ENCODE measurements around the gene BMAL1.

BMAL1 gene

DNA sequence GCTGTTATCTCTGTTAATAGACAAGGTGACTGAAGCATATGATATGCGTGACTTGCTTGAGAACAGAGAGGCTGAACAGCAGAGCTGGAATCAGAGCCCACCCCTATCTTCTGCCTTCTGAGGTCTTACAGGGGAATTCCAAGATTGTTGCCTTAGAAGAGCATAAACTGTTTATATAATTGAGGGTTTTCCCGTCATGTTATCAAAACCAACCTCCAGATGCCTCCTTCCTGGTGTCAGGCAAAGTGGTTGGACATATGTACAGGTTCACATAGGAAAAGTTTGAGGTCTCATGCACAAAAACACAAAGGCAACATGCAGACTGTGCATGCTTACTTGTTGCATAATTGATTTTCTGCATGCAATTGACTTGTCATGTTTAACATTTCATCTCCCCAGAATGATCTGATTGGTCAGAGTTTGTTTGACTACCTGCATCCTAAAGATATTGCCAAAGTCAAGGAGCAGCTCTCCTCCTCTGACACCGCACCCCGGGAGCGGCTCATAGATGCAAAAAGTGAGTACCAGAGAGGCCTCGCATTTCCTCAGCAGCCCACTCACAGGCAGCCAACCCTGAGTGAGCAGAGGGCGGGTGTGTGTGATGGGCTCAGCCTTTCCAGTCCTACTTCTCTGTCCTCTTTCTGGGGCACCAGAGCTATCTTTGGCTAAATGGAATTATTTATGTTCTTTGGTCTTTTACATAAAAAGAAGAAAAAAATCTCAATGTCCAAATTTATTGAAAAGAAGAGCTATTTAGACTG, 88.9 kb downstream of the BMAL1 start:
- TF ChIP-seq, protein P1, sequence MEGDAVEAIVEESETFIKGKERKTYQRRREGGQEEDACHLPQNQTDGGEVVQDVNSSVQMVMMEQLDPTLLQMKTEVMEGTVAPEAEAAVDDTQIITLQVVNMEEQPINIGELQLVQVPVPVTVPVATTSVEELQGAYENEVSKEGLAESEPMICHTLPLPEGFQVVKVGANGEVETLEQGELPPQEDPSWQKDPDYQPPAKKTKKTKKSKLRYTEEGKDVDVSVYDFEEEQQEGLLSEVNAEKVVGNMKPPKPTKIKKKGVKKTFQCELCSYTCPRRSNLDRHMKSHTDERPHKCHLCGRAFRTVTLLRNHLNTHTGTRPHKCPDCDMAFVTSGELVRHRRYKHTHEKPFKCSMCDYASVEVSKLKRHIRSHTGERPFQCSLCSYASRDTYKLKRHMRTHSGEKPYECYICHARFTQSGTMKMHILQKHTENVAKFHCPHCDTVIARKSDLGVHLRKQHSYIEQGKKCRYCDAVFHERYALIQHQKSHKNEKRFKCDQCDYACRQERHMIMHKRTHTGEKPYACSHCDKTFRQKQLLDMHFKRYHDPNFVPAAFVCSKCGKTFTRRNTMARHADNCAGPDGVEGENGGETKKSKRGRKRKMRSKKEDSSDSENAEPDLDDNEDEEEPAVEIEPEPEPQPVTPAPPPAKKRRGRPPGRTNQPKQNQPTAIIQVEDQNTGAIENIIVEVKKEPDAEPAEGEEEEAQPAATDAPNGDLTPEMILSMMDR (IDR thresholded peaks at IDR 0.05), result no peak
- no peak for DNase-seq
- H3K9me3 Mint-ChIP-seq, result no peaks in the 10 kb centered on the region
- H3K36me3 Mint-ChIP-seq (ENCODE audit: low read depth), result no peaks in the 10 kb centered on the region
- H3K27me3 Mint-ChIP-seq (ENCODE audit: low read depth, poor library complexity), result peaks cover 3% of the 10 kb centered on the region
- no peaks in the 10 kb centered on the region for H3K4me1 Mint-ChIP-seq
- no peak overlapping the region for H3K27ac Mint-ChIP-seq
- no peak overlapping the region for H3K4me3 Mint-ChIP-seq

DNA sequence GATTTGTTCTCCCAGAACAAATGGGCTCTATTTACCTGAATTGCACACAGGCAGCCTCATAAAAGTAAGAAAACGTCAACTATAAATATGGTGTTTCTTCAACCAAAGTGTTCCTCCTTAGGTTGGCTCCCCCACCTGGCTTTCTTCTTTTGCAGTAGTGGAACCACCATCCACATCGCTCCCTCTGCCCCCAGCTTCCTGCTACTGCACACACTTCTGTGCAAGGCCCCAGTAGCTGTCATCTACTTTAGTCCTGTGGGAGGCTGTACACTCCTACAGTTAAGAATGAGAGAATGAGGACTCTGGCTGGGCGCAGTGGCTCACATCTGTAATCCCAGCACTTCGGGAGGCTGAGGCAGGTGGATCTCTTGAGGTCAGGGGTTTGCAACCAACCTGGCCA, 89.5 kb downstream of the BMAL1 start:
- TF ChIP-seq, protein P1 (IDR thresholded peaks at IDR 0.05), result no peak
- H3K4me1 Mint-ChIP-seq, result no peaks in the 10 kb centered on the region

DNA sequence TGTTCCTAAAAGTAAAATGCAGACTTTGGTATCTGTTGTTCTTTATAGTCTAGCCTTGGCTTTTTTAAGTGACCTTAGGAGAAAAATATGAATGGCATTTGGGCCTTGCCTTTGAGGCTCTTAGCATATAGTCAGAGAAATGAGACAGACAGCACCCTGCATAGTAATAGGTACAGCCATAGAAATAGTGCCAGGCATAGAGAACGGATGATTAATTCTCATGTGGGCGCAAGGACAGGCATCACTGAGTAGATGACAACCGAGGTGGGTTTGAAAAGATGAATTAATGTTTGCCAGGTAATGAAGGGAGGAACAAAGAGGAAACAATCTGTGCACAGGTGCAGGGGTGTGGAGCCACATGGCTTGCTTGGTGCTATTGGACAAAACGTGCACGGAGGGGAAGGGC, 90.5 kb downstream of the BMAL1 start:
- Mint-ChIP-seq H3K4me3 (no peak overlapping the region), H3K36me3 (ENCODE audit: low read depth) (no peaks in the 10 kb centered on the region), H3K27ac (no peak overlapping the region), H3K27me3 (ENCODE audit: low read depth, poor library complexity) (peaks cover 3% of the 10 kb centered on the region), H3K4me1 (no peaks in the 10 kb centered on the region), H3K9me3 (no peaks in the 10 kb centered on the region)
- DNase-seq, result no peak
- TF ChIP-seq, protein P1 (IDR thresholded peaks at IDR 0.05), result no peak

More for the DNA sequence above, 89.5 kb downstream of the BMAL1 start:
- Mint-ChIP-seq H3K9me3 (no peaks in the 10 kb centered on the region), H3K4me3 (no peak overlapping the region), H3K27ac (no peak overlapping the region), H3K36me3 (ENCODE audit: low read depth) (no peaks in the 10 kb centered on the region), H3K27me3 (ENCODE audit: low read depth, poor library complexity) (peaks cover 3% of the 10 kb centered on the region)
- DNase-seq, result no peak

DNA sequence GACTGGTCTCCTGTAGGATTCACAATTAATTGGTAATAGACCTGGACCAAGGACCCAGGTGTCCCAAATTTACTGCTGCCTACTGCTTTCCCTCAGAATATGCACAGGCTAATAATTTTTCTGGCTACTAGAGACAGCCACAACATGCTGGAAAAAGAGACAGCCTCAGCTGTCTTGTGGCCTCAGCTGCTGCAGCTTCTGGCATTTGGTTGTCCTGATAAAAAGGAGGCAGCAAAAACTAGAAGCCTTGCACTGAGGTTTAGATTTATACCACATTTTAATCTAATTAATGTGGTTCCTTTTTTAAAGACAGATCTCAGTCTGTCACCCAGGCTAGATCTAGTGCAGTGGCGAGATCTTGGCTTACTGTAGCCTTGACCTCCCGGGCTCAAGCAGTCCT, 95.6 kb downstream of the BMAL1 start:
- Mint-ChIP-seq H3K36me3 (ENCODE audit: low read depth) (no peaks in the 10 kb centered on the region), H3K9me3 (no peaks in the 10 kb centered on the region), H3K4me3 (no peak overlapping the region), H3K27me3 (ENCODE audit: low read depth, poor library complexity) (peaks cover 3% of the 10 kb centered on the region), H3K27ac (no peak overlapping the region), H3K4me1 (peaks cover 6% of the 10 kb centered on the region)
- no peak for DNase-seq
- TF ChIP-seq, protein P1 (IDR thresholded peaks at IDR 0.05), result no peak

DNA sequence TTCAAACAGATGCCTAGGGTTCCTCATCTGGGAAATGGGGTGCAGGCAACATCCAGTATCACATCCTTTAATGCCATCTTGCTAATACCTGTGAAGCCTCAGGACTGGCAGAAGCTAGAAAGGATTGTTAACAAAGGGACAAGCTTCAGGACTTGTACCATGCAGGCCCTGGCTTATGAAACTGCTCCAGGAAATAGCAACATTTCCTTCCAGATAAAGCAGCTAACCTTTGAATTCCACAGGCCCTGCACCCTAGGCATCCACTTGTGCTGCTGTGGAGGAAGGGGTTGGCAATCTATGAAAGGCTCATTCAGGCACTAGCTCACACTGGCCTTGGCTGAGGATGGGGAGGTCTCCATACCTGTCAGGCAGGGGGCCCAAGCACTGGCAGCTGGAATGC, 98.2 kb downstream of the BMAL1 start:
- TF ChIP-seq, protein P1 (IDR thresholded peaks at IDR 0.05), result no peak
- no peak overlapping the region for H3K4me3 Mint-ChIP-seq
- H3K36me3 Mint-ChIP-seq (ENCODE audit: low read depth), result no peaks in the 10 kb centered on the region
- no peaks in the 10 kb centered on the region for H3K9me3 Mint-ChIP-seq
- peaks cover 6% of the 10 kb centered on the region for H3K4me1 Mint-ChIP-seq
- H3K27me3 Mint-ChIP-seq (ENCODE audit: low read depth, poor library complexity), result peaks cover 3% of the 10 kb centered on the region
- no peak overlapping the region for H3K27ac Mint-ChIP-seq
- DNase-seq, result no peak

DNA sequence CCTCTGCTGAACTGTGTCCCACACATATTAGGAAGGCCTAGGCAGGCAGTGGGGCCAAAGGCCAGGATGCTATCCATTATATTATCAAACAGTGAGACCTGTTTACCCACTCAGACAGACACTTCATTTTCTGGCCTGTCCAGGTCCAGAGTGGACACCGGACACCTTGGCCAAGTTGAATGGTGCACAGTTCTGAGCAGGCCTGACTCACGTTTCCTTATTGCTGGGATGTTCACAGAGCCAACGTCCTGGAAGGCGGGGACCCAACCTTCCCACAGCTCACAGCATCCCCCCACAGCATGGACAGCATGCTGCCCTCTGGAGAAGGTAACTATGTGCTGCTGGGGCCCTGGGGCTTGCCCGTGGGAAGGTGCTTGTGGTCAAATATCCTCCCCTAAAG, 98.8 kb downstream of the BMAL1 start:
- Mint-ChIP-seq H3K27me3 (ENCODE audit: low read depth, poor library complexity) (peaks cover 3% of the 10 kb centered on the region), H3K27ac (no peak overlapping the region), H3K4me3 (no peak overlapping the region), H3K4me1 (peaks cover 11% of the 10 kb centered on the region), H3K36me3 (ENCODE audit: low read depth) (no peaks in the 10 kb centered on the region), H3K9me3 (no peaks in the 10 kb centered on the region)
- TF ChIP-seq, protein P1 (IDR thresholded peaks at IDR 0.05), result no peak
- DNase-seq, result no peak
